Natural killer cell (primary cell): ENCODE data around the gene PDCD5. TPM values are rescaled to one million over a fixed set of nuclear protein-coding genes. Genes with fewer than 3 reads are reported as not detected.

Experiments used
- ATAC-seq, 3 donors: fragments of 150-1000 bp in 2 of 3; fragments of 200-7000 bp in 1 of 3; cut with Tn5 transposase; 1 replicate in 1 of 3; 2 replicates in 2 of 3; pipeline ENCODE4 v1.10.0; 2021; ENCODE audit warnings: mild to moderate bottlenecking in 2 of 3, moderate library complexity in 2 of 3
- DNase-seq, 2 donors: peaks; one replicate each; pipeline versions ENCODE4 v3.0.0 to v3.0.0-alpha.2; 2013 to 2021; ENCODE audit warnings: mixed read lengths in 1 of 2
- H3K27ac ChIP-seq: one replicate; pipeline ENCODE4 v1.5.1; 2013; ENCODE audit warnings: mild to moderate bottlenecking, low read length
- H3K27me3 ChIP-seq: one replicate; pipeline ENCODE4 v1.6.1; 2013; ENCODE audit warnings: low read length; ENCODE audit not compliant: control insufficient read depth, insufficient read depth
- H3K36me3 ChIP-seq: one replicate; pipeline ENCODE4 v1.6.1; 2013; ENCODE audit warnings: low read length; ENCODE audit not compliant: control insufficient read depth, insufficient read depth
- H3K4me1 ChIP-seq: one replicate; pipeline ENCODE4 v1.6.1; 2013; ENCODE audit warnings: low read length; ENCODE audit not compliant: control insufficient read depth, insufficient read depth
- H3K4me3 ChIP-seq: one replicate; pipeline ENCODE4 v1.5.1; 2013; ENCODE audit warnings: low read length
- H3K9me3 ChIP-seq: one replicate; pipeline ENCODE4 v1.6.1; 2013; ENCODE audit warnings: low read length; ENCODE audit not compliant: control insufficient read depth, insufficient read depth
- H3K27ac Mint-ChIP-seq, 2 donors: one replicate each; pipeline ENCODE4 v1.8.0; 2022; ENCODE audit warnings: mild to moderate bottlenecking in 2 of 2, mixed read lengths in 2 of 2, moderate library complexity in 1 of 2
- H3K27me3 Mint-ChIP-seq, 2 donors: one replicate each; pipeline ENCODE4 v1.8.0; 2022; ENCODE audit warnings: low read depth in 2 of 2, mixed read lengths in 2 of 2
- H3K36me3 Mint-ChIP-seq: one replicate; pipeline ENCODE4 v1.8.0; 2022; ENCODE audit warnings: mixed read lengths
- H3K4me1 Mint-ChIP-seq, 2 donors: one replicate each; pipeline ENCODE4 v1.8.0; 2022; ENCODE audit warnings: mixed read lengths in 2 of 2
- H3K4me3 Mint-ChIP-seq: one replicate; pipeline ENCODE4 v1.8.0; 2022; ENCODE audit warnings: mild to moderate bottlenecking, moderate library complexity, mixed read lengths
- H3K9me3 Mint-ChIP-seq, 2 donors: one replicate each; pipeline ENCODE4 v1.8.0; 2022; ENCODE audit warnings: mixed read lengths in 2 of 2
- CTCF ChIP-seq: fragments of 200-600 bp; IDR thresholded peaks from one replicate; pipeline ENCODE4 v1.8.0; 2022; ENCODE audit warnings: antibody characterized with exemption
- WGBS: methylation state at CpG from one replicate; pipeline ENCODE4 v1.1.7; 2013; ENCODE audit warnings: missing lambda C conversion rate; ENCODE audit not compliant: insufficient coverage; 5-methylcytosine and 5-hydroxymethylcytosine counted together
- intact Hi-C: fragments of 100-400 bp; cut with micrococcal nuclease; formaldehyde crosslinking; loops from one replicate; pipeline ENCODE4 v1.14.2; 2022
- total RNA-seq, 4 donors: library from RNA; stranded (reverse); fragments of 120-200 nt in 1 of 4; gene quantifications; one replicate each; pipeline versions ENCODE4 v1.2.3 to v1.2.4, GENCODE V29; 2013 to 2022

Gene PDCD5
- total RNA-seq, 3 donors from 2014 or later (not counting 1 experiment from before 2014, with no cell fraction given) = 24.5 to 29.7 (median 25.0) TPM

GRCh38 chr19:32613008-32613407 is 32.0 kb downstream of the PDCD5 start:
- DNase-seq = no peak
- Mint-ChIP-seq H3K4me1 (peaks cover 0 to 6% of the 10 kb centered on the region in 2 donors), H3K9me3 (no peaks in the 10 kb centered on the region), H3K27me3 (no peaks in the 10 kb centered on the region), H3K27ac (no peak overlapping the region), H3K4me3 (no peak overlapping the region), H3K36me3 (peaks cover 7% of the 10 kb centered on the region)
- H3K36me3 ChIP-seq = peaks cover 52% of the 10 kb centered on the region
- H3K4me1 ChIP-seq = no peaks in the 10 kb centered on the region
- no peak for ATAC-seq
- H3K27ac ChIP-seq = no peak overlapping the region
- no peak overlapping the region for H3K4me3 ChIP-seq
- intact Hi-C loops = no loop called here
- no peaks in the 10 kb centered on the region for H3K27me3 ChIP-seq
- no peaks in the 10 kb centered on the region for H3K9me3 ChIP-seq
- TF ChIP-seq CTCF = no peak
- WGBS = 74% methylated on average over 4 of the region's 4 CpGs

GRCh38 chr19:32614916-32615315 is 33.9 kb downstream of the PDCD5 start:
- no peak for TF ChIP-seq CTCF
- no peaks in the 10 kb centered on the region for H3K27me3 ChIP-seq
- no peak overlapping the region for H3K4me3 ChIP-seq
- Mint-ChIP-seq H3K27me3 (no peaks in the 10 kb centered on the region), H3K4me1 (no peaks in the 10 kb centered on the region), H3K36me3 (peaks cover 7% of the 10 kb centered on the region), H3K9me3 (no peaks in the 10 kb centered on the region), H3K27ac (no peak overlapping the region), H3K4me3 (no peak overlapping the region)
- no peaks in the 10 kb centered on the region for H3K9me3 ChIP-seq
- peaks cover 65% of the 10 kb centered on the region for H3K36me3 ChIP-seq
- 95% methylated on average over 7 of the region's 7 CpGs for WGBS
- no peaks in the 10 kb centered on the region for H3K4me1 ChIP-seq
- DNase-seq (no peak), ATAC-seq (no peak)
- no peak overlapping the region for H3K27ac ChIP-seq
- intact Hi-C loops = no loop called here

GRCh38 chr19:32615569-32615968 is 34.6 kb downstream of the PDCD5 start:
- H3K9me3 ChIP-seq = no peaks in the 10 kb centered on the region
- no peak overlapping the region for H3K27ac Mint-ChIP-seq
- no peak overlapping the region for H3K27ac ChIP-seq
- no peaks in the 10 kb centered on the region for H3K9me3 Mint-ChIP-seq
- H3K4me3 ChIP-seq = no peak overlapping the region
- ATAC-seq (no peak), DNase-seq (no peak)
- no peaks in the 10 kb centered on the region for H3K27me3 ChIP-seq
- H3K27me3 Mint-ChIP-seq = no peaks in the 10 kb centered on the region
- H3K4me3 Mint-ChIP-seq = no peak overlapping the region
- TF ChIP-seq CTCF = no peak
- peaks cover 7% of the 10 kb centered on the region for H3K36me3 Mint-ChIP-seq
- intact Hi-C loops = no loop called here
- no peaks in the 10 kb centered on the region for H3K4me1 ChIP-seq
- H3K36me3 ChIP-seq = peaks cover 67% of the 10 kb centered on the region
- H3K4me1 Mint-ChIP-seq = no peaks in the 10 kb centered on the region
- 86% methylated on average over 11 of the region's 11 CpGs for WGBS

GRCh38 chr19:32619051-32619685 is 38.2 kb downstream of the PDCD5 start:
- peaks cover 13% of the 10 kb centered on the region for H3K36me3 Mint-ChIP-seq
- no peak for ATAC-seq

More at GRCh38 chr19:32619051-32619685, 38.2 kb downstream of the PDCD5 start:
- Mint-ChIP-seq H3K27ac (no peak overlapping the region), H3K4me3 (no peak overlapping the region), H3K27me3 (no peaks in the 10 kb centered on the region), H3K4me1 (no peaks in the 10 kb centered on the region), H3K9me3 (no peaks in the 10 kb centered on the region)
- no peak for TF ChIP-seq CTCF
- Histone ChIP-seq H3K27ac (no peak overlapping the region), H3K27me3 (no peaks in the 10 kb centered on the region), H3K4me1 (no peaks in the 10 kb centered on the region), H3K9me3 (no peaks in the 10 kb centered on the region), H3K36me3 (peaks cover 73% of the 10 kb centered on the region), H3K4me3 (no peak overlapping the region)
- intact Hi-C loops = no loop called here
- 93% methylated on average over 23 of the region's 23 CpGs for WGBS
- no peak for DNase-seq
